T-helper 1 cell treated with Interleukin-12 subunit alpha and Interleukin-12 subunit beta and Interleukin-4 antibody, amounts not matched to agents 30 μg/mL and 1 μg/mL, for 36 hours (primary cell): ENCODE measurements around the gene ARID1A.
A peak's percentile ranks its signal among the peaks of the same experiment; 100 is the strongest.
"Not testable (repeated sequence)": the region's sequence is repeated elsewhere in the genome, so short reads cannot be mapped to it uniquely, and the experiment has no call there.

Experiments
- H3K27ac Mint-ChIP-seq: one replicate; pipeline ENCODE4 v1.8.0; 2021; ENCODE audit warnings: mild to moderate bottlenecking, mixed read lengths
- H3K27me3 Mint-ChIP-seq: one replicate; pipeline ENCODE4 v1.8.0; 2021; ENCODE audit warnings: low read depth, mixed read lengths
- H3K36me3 Mint-ChIP-seq: one replicate; pipeline ENCODE4 v1.8.0; 2021; ENCODE audit warnings: low read depth, mixed read lengths
- H3K4me1 Mint-ChIP-seq: one replicate; pipeline ENCODE4 v1.8.0; 2021; ENCODE audit warnings: low read depth, mixed read lengths
- H3K4me3 Mint-ChIP-seq: one replicate; pipeline ENCODE4 v1.8.0; 2021; ENCODE audit warnings: mild to moderate bottlenecking, moderate library complexity, mixed read lengths
- H3K9me3 Mint-ChIP-seq: one replicate; pipeline ENCODE4 v1.8.0; 2021; ENCODE audit warnings: mixed read lengths

ARID1A gene

DNA sequence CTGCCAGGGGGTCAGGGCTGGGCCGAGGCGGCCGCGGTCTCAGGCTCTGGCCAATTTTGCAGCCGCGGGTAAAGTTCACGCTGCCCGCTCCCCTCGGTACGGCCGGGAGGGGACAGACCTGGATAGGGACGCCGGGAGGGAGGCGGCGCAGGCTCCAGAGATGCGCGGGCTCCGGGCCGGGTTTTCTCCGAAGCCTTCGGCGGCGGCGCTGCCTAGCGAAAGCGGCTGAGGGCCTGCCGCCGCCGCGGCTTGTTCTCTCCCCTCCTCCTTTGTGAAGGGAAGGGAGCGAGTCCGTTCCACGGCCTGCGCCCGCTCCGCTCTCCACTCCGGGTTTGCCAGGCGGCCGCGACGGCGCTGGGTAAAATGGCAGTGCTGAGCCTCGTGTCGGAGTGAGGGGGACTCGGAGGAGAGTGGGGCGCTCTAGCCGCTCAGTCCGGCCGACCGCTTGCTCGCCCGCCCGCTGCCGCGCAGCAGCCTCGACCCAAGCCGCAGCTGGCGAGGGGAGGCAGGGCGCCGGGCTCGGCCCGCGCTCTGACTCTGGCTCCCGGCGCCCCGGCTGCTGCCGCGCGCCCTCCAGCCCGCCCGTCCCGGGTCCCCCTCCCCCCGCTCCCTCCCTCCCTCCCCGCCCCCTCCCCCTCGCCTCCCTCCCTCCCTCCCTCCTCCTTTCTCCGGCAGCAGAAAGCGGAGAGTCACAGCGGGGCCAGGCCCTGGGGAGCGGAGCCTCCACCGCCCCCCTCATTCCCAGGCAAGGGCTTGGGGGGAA, at the start of gene ARID1A:
ARID1A (plus strand) TSS at position 660 of the 763 bp plus-strand sequence. CDS start 389 bp downstream, outside the sequence.
- peak within 1 kb of the TSS; percentile 89 for H3K4me3 Mint-ChIP-seq
- H3K9me3 Mint-ChIP-seq = no peaks in the 10 kb centered on the region
- no peaks in the 10 kb centered on the region for H3K27me3 Mint-ChIP-seq
- H3K4me1 Mint-ChIP-seq = peaks cover 28% of the 10 kb centered on the region
- no peaks in the 10 kb centered on the region for H3K36me3 Mint-ChIP-seq
- peak within 1 kb of the TSS; percentile 98 for H3K27ac Mint-ChIP-seq

GRCh38 chr1:26664802-26665201, 31.0 kb upstream of the ARID1A start:
- Mint-ChIP-seq H3K4me1 (no peaks in the 10 kb centered on the region), H3K27ac (no peak overlapping the region), H3K27me3 (peaks cover 5% of the 10 kb centered on the region), H3K9me3 (no peaks in the 10 kb centered on the region), H3K36me3 (no peaks in the 10 kb centered on the region), H3K4me3 (no peak overlapping the region)

DNA sequence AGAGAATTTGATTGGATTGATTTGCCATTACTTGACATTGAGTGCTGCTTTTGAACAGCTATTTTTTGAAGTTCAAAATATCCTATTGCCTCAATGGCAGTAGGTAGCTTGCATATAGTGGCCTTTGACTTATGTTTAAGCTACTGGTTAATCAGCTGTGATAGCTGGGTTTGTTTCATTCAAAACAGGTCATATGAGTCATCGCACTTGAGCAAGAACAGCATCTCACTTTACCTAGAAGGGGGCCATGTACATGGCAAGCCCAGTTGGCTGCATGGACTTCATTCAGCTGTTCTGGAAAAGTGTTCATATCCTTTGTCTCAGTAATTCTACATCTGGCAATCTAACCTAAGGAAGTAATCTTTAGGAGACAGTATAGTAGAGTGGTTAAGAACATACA, 29.0 kb upstream of the ARID1A start:
- Mint-ChIP-seq H3K36me3 (no peaks in the 10 kb centered on the region), H3K27ac (no peak overlapping the region), H3K4me1 (no peaks in the 10 kb centered on the region), H3K4me3 (no peak overlapping the region), H3K27me3 (no peaks in the 10 kb centered on the region), H3K9me3 (no peaks in the 10 kb centered on the region)

GRCh38 chr1:26668106-26668786, 27.6 kb upstream of the ARID1A start:
- H3K27me3 Mint-ChIP-seq, H3K4me3 Mint-ChIP-seq, H3K36me3 Mint-ChIP-seq, H3K27ac Mint-ChIP-seq, H3K9me3 Mint-ChIP-seq, H3K4me1 Mint-ChIP-seq: not testable (repeated sequence)

- Mint-ChIP-seq H3K9me3 (no peaks in the 10 kb centered on the region), H3K27me3 (no peaks in the 10 kb centered on the region), H3K4me1 (peaks cover 19% of the 10 kb centered on the region), H3K27ac (no peak overlapping the region), H3K36me3 (no peaks in the 10 kb centered on the region), H3K4me3 (peak overlapping the region; percentile 19)
Observed at GRCh38 chr1:26677306-26678115, 18.3 kb upstream of the ARID1A start.

GRCh38 chr1:26684763-26685508, 10.9 kb upstream of the ARID1A start:
- Mint-ChIP-seq H3K36me3 (no peaks in the 10 kb centered on the region), H3K27me3 (no peaks in the 10 kb centered on the region), H3K4me3 (no peak overlapping the region), H3K9me3 (no peaks in the 10 kb centered on the region), H3K4me1 (peaks cover 12% of the 10 kb centered on the region), H3K27ac (no peak overlapping the region)

DNA sequence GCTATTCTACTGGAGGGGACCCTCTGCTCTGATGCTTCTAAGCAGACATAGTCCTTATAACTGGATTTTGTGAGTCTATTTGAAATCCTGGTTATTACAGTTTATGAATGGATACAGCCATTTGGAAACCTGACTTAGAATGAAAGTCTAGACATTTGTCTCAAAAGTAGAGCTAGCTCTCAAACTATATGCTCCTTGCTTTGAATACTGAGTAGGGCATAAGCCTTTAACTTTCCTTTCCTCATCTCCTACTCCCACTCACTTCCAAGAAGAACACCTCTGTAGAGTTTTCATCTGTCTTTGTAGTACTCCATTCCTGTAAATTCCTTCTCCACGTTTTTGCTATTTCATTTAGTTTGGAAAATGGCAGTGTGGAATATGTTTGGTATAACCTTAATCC, 9.0 kb upstream of the ARID1A start:
- H3K27ac Mint-ChIP-seq = no peak overlapping the region
- H3K4me1 Mint-ChIP-seq = peaks cover 12% of the 10 kb centered on the region
- H3K36me3 Mint-ChIP-seq = no peaks in the 10 kb centered on the region
- no peaks in the 10 kb centered on the region for H3K27me3 Mint-ChIP-seq
- H3K4me3 Mint-ChIP-seq = no peak overlapping the region
- H3K9me3 Mint-ChIP-seq = no peaks in the 10 kb centered on the region

- peaks cover 23% of the 10 kb centered on the region for H3K4me1 Mint-ChIP-seq
- H3K36me3 Mint-ChIP-seq = no peaks in the 10 kb centered on the region
- no peak overlapping the region for H3K27ac Mint-ChIP-seq
- no peaks in the 10 kb centered on the region for H3K9me3 Mint-ChIP-seq
- H3K4me3 Mint-ChIP-seq = no peak overlapping the region
- no peaks in the 10 kb centered on the region for H3K27me3 Mint-ChIP-seq
Observed at GRCh38 chr1:26689504-26689903, 6.3 kb upstream of the ARID1A start.

GRCh38 chr1:26690157-26690556, 5.7 kb upstream of the ARID1A start:
- Mint-ChIP-seq H3K4me1 (peaks cover 29% of the 10 kb centered on the region), H3K9me3 (no peaks in the 10 kb centered on the region), H3K27ac (no peak overlapping the region)

DNA sequence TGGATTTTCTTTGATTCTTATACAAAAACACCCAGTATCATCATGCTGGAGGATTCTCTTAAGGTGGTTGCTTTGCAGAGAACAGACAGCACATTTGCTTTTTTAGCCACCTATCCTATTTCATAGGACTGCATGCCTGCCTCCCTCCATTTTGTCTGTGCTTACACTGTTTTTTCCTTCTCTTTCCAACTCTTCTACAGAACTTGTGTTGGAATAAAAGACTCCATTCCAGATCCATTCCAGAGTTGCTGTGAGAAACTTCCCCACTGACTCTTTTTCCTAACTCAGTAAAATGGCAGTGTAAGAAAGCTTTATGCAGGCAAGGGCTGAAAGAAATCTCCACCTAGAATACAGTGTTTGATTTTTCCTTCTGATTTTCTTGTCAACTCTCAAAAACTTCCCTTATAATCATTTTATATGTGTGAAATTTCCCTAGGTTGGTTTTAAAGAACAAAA, 5.2 kb upstream of the ARID1A start:
- peaks cover 29% of the 10 kb centered on the region for H3K4me1 Mint-ChIP-seq
- H3K36me3 Mint-ChIP-seq = no peaks in the 10 kb centered on the region
- H3K27ac Mint-ChIP-seq = no peak overlapping the region
- no peak overlapping the region for H3K4me3 Mint-ChIP-seq
- no peaks in the 10 kb centered on the region for H3K27me3 Mint-ChIP-seq
- H3K9me3 Mint-ChIP-seq = no peaks in the 10 kb centered on the region

More at GRCh38 chr1:26690157-26690556, 5.7 kb upstream of the ARID1A start:
- Mint-ChIP-seq H3K4me3 (no peak overlapping the region), H3K36me3 (no peaks in the 10 kb centered on the region), H3K27me3 (no peaks in the 10 kb centered on the region)

DNA sequence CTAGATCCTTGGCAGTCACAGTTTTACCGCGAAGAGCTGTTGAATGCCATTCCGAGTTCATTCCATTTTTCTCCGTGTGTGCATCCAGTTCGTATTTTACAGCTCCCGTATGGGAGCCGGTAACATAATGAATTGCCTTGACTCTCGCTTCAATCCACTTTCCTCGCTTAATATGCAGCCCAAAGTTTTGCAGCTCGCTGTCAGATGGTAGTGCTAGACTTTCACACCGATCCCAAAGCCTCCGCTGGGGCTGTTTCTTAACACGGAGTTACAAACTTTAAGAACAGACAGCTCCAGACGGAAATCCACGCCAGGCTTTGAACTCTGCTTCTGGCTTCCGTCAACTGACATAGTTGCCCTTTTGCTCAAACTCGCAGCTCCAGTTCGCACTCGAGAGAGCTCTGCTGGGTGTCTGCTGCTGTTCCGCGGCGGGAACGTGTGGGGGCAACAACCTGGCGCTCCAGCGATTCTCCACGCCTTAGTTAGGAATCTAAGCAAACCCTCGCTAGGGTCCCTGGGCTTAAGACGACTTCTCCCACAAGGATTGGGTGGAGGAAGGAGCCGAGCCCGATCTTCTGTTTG, 3.5 kb upstream of the ARID1A start:
- Mint-ChIP-seq H3K27me3 (no peaks in the 10 kb centered on the region), H3K36me3 (no peaks in the 10 kb centered on the region), H3K4me3 (peak overlapping the region; percentile 89), H3K4me1 (peaks cover 28% of the 10 kb centered on the region), H3K27ac (peak overlapping the region; percentile 98), H3K9me3 (no peaks in the 10 kb centered on the region)

DNA sequence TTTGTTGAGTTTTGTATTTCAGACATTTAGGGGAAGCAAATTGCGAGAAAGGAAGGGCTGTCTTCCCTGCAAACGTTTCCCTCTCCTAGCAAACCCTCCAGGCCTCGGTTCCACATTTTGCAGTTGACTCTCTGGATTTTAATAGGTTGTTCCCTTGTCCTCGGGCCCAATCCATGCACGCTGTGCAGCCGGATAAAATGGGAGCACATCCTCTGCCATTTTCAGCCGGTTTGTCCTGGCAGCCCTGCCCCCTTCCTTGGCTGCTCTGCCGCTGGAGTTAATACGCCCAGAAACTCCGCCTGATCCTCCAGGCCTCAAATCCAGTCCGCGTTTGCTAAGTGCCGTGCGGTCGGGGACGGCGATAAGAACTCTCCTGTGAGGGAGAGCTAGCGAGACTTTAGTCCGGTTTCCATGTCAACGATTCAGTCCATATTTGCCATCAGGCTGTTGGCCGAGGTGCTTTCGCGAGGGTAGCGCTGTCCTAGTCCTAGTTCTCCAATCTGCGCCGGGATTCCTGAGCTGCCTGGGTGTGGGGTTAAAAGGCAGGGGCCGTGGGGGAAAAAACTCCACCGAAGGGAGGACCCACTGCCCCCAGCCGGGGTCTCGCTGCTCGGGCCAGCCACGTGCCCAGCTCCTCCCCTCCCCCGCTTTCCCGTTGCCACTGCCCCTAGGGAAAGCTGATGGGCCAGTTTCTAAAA, 2.9 kb upstream of the ARID1A start:
- peak overlapping the region; percentile 98 for H3K27ac Mint-ChIP-seq
- H3K27me3 Mint-ChIP-seq = no peaks in the 10 kb centered on the region
- H3K36me3 Mint-ChIP-seq = no peaks in the 10 kb centered on the region
- H3K4me1 Mint-ChIP-seq = peaks cover 28% of the 10 kb centered on the region
- H3K4me3 Mint-ChIP-seq = peak overlapping the region; percentile 89
- H3K9me3 Mint-ChIP-seq = no peaks in the 10 kb centered on the region
